Adipocyte (in vitro differentiated cells): ENCODE measurements around the gene LPAR4.
"Not testable (repeated sequence)": the region's sequence is repeated elsewhere in the genome, so short reads cannot be mapped to it uniquely, and the experiment has no call there.

Experiments used
- DNase-seq: peaks from one replicate; pipeline ENCODE4 v3.0.0-alpha.2; 2015; ENCODE audit warnings: low read depth
- H3K27me3 ChIP-seq: replicated peaks from 2 replicates; pipeline ENCODE4 v1.7.0; 2013; ENCODE audit warnings: mild to moderate bottlenecking, low read length, moderate library complexity; ENCODE audit not compliant: control insufficient read depth, insufficient read depth
- H3K36me3 ChIP-seq: 2 replicates; pipeline ENCODE4 v1.7.0; 2013; ENCODE audit warnings: low read length, mild to moderate bottlenecking, moderate library complexity; ENCODE audit not compliant: control insufficient read depth, insufficient read depth, severe bottlenecking
- H3K4me1 ChIP-seq: 2 replicates; pipeline ENCODE4 v1.7.0; 2013; ENCODE audit warnings: mild to moderate bottlenecking, low read length, moderate library complexity; ENCODE audit not compliant: control insufficient read depth, insufficient read depth
- H3K4me3 ChIP-seq: 2 replicates; pipeline ENCODE4 v1.7.0; 2013; ENCODE audit warnings: mild to moderate bottlenecking, low read length, moderate library complexity
- H3K9ac ChIP-seq: 2 replicates; pipeline ENCODE4 v1.7.0; 2013; ENCODE audit warnings: mild to moderate bottlenecking, low read length, moderate library complexity
- H3K9me3 ChIP-seq: 2 replicates; pipeline ENCODE4 v1.7.0; 2013; ENCODE audit warnings: mild to moderate bottlenecking, low read length, moderate library complexity; ENCODE audit not compliant: control insufficient read depth

The LPAR4 gene

DNA sequence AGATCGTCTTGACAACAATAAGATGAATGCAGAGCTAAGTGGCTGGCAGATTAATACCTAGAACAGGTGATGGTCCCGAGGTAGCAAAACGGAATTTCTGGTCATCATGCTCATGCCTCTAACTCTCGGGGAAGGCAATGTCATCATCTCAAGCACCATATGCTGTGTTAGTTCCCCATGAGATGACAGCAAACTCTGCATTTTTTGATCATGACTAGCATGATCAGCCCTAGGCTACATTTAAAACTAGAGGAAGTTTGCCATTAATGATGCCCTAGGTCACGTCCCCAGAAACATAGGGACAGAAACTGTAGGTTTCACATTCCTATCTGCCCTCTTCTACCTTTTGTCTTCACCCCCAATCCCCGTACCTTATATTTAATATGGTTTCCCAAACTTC lies 11.6 kb downstream of the LPAR4 start:
- Histone ChIP-seq H3K36me3 (no peaks in the 10 kb centered on the region), H3K9ac (no peak overlapping the region), H3K9me3 (no peaks in the 10 kb centered on the region), H3K4me1 (no peaks in the 10 kb centered on the region), H3K27me3 (no peaks in the 10 kb centered on the region), H3K4me3 (no peak overlapping the region)
- DNase-seq = no peak

DNA sequence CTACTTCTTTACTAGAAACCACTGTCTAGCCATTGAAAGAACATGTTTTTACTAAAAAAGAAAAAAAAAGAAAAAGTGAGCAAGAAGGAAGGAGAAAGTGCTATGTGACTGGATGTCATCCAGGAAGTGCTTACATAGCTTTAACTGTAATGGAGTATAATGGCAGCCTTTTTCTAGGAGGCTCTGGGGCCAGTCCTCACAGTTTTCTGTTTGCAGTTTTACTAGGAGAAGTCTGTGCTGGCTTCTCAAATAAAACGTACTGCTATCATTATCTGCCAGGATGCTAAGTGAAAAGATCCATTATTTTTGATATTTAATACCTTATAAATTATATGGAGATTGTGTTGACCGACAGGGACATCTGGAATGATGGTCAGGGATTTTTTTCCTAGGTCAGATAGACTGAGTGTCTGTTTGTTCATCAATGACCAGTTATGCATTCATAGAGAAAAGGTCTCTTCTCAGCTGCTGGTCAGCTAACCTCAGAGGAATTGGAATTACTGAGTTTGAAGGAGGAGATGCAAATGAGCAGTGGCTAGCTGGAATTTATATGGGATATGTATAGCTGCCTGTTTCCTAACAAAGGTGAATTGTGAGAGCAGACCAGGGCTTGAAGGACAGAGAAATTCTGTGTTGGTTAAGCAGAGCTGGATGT lies 21.7 kb downstream of the LPAR4 start:
- no peak for DNase-seq
- Histone ChIP-seq H3K36me3 (no peaks in the 10 kb centered on the region), H3K4me1 (no peaks in the 10 kb centered on the region), H3K9ac (no peak overlapping the region), H3K4me3 (no peak overlapping the region), H3K27me3 (peaks cover 3% of the 10 kb centered on the region), H3K9me3 (no peaks in the 10 kb centered on the region)

GRCh38 chrX:78769946-78770345 lies 22.4 kb downstream of the LPAR4 start:
- Histone ChIP-seq H3K36me3 (no peaks in the 10 kb centered on the region), H3K4me1 (no peaks in the 10 kb centered on the region), H3K9ac (no peak overlapping the region), H3K27me3 (peaks cover 3% of the 10 kb centered on the region), H3K9me3 (no peaks in the 10 kb centered on the region), H3K4me3 (no peak overlapping the region)
- no peak for DNase-seq

DNA sequence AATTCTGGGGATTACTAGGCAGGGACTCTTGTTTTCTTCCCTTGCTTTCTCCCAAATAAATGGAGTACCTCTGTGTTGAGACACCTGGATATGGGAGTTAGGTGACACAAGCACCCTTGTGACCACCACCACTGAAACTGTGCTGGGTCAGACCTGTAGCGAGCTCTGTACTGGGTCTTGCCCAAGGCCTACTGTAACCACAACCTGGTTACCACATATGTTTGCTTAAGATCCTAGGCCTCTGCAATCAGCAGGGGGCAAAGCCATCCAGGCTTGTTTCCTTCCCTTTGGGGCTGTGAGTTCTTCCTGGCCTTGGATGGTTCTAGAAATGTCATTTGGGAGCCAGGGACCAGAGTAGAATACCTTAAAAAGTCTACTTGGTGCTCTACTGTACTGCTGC lies 49.4 kb downstream of the LPAR4 start:
- no peaks in the 10 kb centered on the region for H3K27me3 ChIP-seq
- peaks cover 9% of the 10 kb centered on the region for H3K9me3 ChIP-seq
- H3K9ac ChIP-seq = no peak overlapping the region
- no peak overlapping the region for H3K4me3 ChIP-seq
- DNase-seq = no peak
- H3K4me1 ChIP-seq = no peaks in the 10 kb centered on the region
- H3K36me3 ChIP-seq = no peaks in the 10 kb centered on the region

DNA sequence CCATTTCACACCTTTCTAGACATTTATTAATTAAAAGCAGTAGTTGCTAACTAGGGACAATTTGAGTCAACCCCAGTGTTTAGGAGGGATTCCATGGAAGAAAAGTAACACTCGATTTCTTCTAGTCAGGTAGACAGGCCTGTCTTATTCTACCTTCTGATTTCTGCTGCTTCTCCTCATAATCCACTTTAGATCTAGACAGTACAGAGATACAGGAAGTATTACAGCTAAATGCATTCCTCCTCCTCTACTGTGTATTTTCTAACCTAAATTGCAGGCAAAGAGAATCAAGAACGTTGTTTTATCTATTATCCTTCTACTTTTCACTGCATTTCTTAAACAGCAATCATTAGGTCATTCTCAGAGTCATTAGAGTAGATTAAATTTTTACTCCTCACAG lies 52.6 kb downstream of the LPAR4 start:
- no peaks in the 10 kb centered on the region for H3K36me3 ChIP-seq
- no peak for DNase-seq
- H3K4me1 ChIP-seq = no peaks in the 10 kb centered on the region
- H3K4me3 ChIP-seq = no peak overlapping the region
- peaks cover 9% of the 10 kb centered on the region for H3K9me3 ChIP-seq
- H3K9ac ChIP-seq = no peak overlapping the region
- no peaks in the 10 kb centered on the region for H3K27me3 ChIP-seq

DNA sequence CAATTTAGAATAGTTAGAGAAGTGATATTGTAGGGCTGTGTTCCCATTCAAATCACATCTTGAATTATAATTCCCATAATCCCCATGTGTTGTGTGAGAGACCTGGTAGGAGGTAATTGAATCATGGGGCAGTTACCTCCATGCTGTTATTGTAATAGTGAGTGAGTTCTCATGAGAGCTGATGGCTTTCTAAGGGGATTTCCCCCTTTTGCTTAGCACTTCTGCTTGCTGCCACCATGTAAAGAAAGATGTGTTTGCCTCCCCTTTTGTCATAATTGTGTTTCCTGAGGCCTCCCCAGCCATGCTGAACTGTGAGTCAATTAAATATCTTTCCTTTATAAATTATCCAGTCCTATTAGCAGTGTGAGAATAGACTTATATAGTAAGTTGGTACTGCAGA lies 53.2 kb downstream of the LPAR4 start:
- no peak for DNase-seq
- no peak overlapping the region for H3K4me3 ChIP-seq
- H3K27me3 ChIP-seq = no peaks in the 10 kb centered on the region
- H3K9ac ChIP-seq = no peak overlapping the region
- H3K4me1 ChIP-seq = no peaks in the 10 kb centered on the region
- peaks cover 9% of the 10 kb centered on the region for H3K9me3 ChIP-seq
- H3K36me3 ChIP-seq = no peaks in the 10 kb centered on the region

GRCh38 chrX:78801522-78801921 lies 54.0 kb downstream of the LPAR4 start:
- H3K4me3 ChIP-seq = no peak overlapping the region
- H3K4me1 ChIP-seq = no peaks in the 10 kb centered on the region
- H3K36me3 ChIP-seq = no peaks in the 10 kb centered on the region
- H3K9me3 ChIP-seq = peaks cover 5% of the 10 kb centered on the region
- H3K27me3 ChIP-seq = no peaks in the 10 kb centered on the region
- no peak overlapping the region for H3K9ac ChIP-seq
- no peak for DNase-seq

DNA sequence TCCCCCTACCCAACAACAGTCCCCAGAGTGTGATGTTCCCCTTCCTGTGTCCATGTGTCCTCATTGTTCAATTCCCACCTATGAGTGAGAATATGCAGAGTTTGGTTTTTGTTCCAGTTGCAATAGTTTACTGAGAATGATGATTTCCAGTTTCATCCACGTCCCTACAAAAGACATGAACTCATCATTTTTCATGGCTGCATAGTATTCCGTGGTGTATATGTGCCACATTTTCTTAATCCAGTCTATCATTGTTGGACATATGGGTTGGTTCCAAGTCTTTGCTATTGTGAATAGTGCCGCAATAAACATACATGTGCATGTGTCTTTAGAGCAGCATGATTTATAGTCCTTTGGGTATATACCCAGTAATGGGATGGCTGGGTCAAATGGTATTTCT lies 55.0 kb downstream of the LPAR4 start:
- not testable (repeated sequence) for DNase-seq, H3K27me3 ChIP-seq, H3K9ac ChIP-seq

More for the DNA sequence above, 55.0 kb downstream of the LPAR4 start:
- not testable (repeated sequence) for H3K36me3 ChIP-seq, H3K9me3 ChIP-seq, H3K4me1 ChIP-seq, H3K4me3 ChIP-seq
